HG03565 (cell line): ENCODE data around the gene HJV.
A peak's percentile ranks its signal among the peaks of the same experiment; 100 is the strongest.
"Not testable (repeated sequence)": the region's sequence is repeated elsewhere in the genome, so short reads cannot be mapped to it uniquely, and the experiment has no call there.

Source experiments
- ATAC-seq: cut with Tn5 transposase; IDR thresholded peaks from one replicate; pipeline ENCODE4 v1.9.1; 2021; ENCODE audit warnings: mild to moderate bottlenecking, moderate library complexity; ENCODE audit not compliant: unreplicated experiment

HJV gene

GRCh38 chr1:146021622-146022402, at the start of gene HJV:
Gene HJV, minus strand, starts transcription at chr1:146021735. Its CDS starts 1,504 bp downstream, at chr1:146020231.
- ATAC-seq: no peak

GRCh38 chr1:146059148-146059547, 37.6 kb upstream of the HJV start:
- not testable (repeated sequence) for ATAC-seq

- ATAC-seq: peak; percentile 76
These were observed 30.5 kb upstream of the HJV start for GRCh38 chr1:146051852-146052676.

- ATAC-seq: no peak
These were observed 29.9 kb upstream of the HJV start for GRCh38 chr1:146051452-146051851.

- not testable (repeated sequence) for ATAC-seq
These were observed 29.1 kb upstream of the HJV start for GRCh38 chr1:146050652-146050963.

- ATAC-seq: not testable (repeated sequence)
These were observed 28.5 kb upstream of the HJV start for GRCh38 chr1:146049866-146050651.

GRCh38 chr1:146049436-146049835, 27.9 kb upstream of the HJV start:
- no peak for ATAC-seq

GRCh38 chr1:146048514-146049115, 27.1 kb upstream of the HJV start:
- not testable (repeated sequence) for ATAC-seq

GRCh38 chr1:146046664-146047063, 25.1 kb upstream of the HJV start:
- ATAC-seq: no peak

- ATAC-seq: no peak
These were observed 18.3 kb upstream of the HJV start for GRCh38 chr1:146039844-146040194.

- no peak for ATAC-seq
These were observed 15.6 kb upstream of the HJV start for GRCh38 chr1:146036965-146037646.

GRCh38 chr1:146036241-146036964, 14.9 kb upstream of the HJV start:
- no peak for ATAC-seq

GRCh38 chr1:146035048-146035423, 13.5 kb upstream of the HJV start:
- no peak for ATAC-seq

- no peak for ATAC-seq
These were observed 11.2 kb upstream of the HJV start for GRCh38 chr1:146032631-146033219.

- ATAC-seq: no peak
These were observed 9.9 kb upstream of the HJV start for GRCh38 chr1:146031476-146031875.

GRCh38 chr1:146029117-146029516, 7.6 kb upstream of the HJV start:
- ATAC-seq: no peak

- not testable (repeated sequence) for ATAC-seq
These were observed 5.1 kb upstream of the HJV start for GRCh38 chr1:146026650-146027049.

- not testable (repeated sequence) for ATAC-seq
These were observed 4.4 kb upstream of the HJV start for GRCh38 chr1:146025787-146026495.
